ENCODE data around the gene FOXN3. TPM values are rescaled to one million over a fixed set of nuclear protein-coding genes. Genes with fewer than 3 reads are reported as not detected.
A peak's percentile ranks its signal among the peaks of the same experiment; 100 is the strongest.

The FOXN3 gene
- total and polyA plus RNA-seq, 10 of the 15 experiments (the other 5 are each of a cell fraction or from before 2014, with no cell fraction given) = 4.5 to 68.9 (median 29.7) TPM

DNA sequence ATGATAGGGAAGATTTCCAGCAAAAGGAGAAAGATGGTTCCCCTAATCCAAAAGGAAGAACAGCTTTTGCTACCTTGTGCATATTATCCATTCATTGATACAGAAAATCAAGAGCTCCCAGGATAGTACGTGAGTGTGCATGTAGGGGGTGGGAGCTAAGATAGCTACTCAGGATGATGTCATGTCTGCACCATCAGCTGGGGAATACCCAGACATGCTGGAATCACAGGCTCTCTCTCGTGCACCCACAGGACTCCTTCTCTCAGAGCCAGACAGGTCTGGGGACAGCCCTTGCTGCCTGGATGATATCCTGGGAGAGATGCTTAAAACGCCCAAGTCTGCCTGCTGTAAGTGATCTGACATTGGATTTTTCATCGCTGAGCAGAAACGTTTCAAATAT is 38.9 kb downstream of the FOXN3 start (continued):
- TF ChIP-seq, protein P1, sequence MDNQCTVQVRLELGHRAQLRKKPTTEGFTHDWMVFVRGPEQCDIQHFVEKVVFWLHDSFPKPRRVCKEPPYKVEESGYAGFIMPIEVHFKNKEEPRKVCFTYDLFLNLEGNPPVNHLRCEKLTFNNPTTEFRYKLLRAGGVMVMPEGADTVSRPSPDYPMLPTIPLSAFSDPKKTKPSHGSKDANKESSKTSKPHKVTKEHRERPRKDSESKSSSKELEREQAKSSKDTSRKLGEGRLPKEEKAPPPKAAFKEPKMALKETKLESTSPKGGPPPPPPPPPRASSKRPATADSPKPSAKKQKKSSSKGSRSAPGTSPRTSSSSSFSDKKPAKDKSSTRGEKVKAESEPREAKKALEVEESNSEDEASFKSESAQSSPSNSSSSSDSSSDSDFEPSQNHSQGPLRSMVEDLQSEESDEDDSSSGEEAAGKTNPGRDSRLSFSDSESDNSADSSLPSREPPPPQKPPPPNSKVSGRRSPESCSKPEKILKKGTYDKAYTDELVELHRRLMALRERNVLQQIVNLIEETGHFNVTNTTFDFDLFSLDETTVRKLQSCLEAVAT (IDR thresholded peaks at IDR 0.05) = no peak
- TF ChIP-seq TCF7 (IDR thresholded peaks at IDR 0.05; ENCODE audit: borderline replicate concordance) (no peak), KLF5 (IDR thresholded peaks at IDR 0.05; ENCODE audit: partially characterized antibody) (no peak), SPI1 (IDR thresholded peaks at IDR 0.05; ENCODE audit: borderline replicate concordance, insufficient read depth, low read depth, low read length) (no peak), JUNB (IDR thresholded peaks at IDR 0.05) (peak; percentile 38; the same call in 1 of the 2 replicates), FOS (IDR thresholded peaks at IDR 0.05; ENCODE audit: borderline replicate concordance, extremely low read depth, insufficient read length) (no peak), CBX5 (IDR thresholded peaks at IDR 0.05; ENCODE audit: low read depth) (0 out of 2 replicates have a peak, but pooled peaks have one; percentile 13), RELB (IDR thresholded peaks at IDR 0.05; ENCODE audit: low read depth) (no peak), IKZF2 (IDR thresholded peaks at IDR 0.05) (no peak), RUNX3 (IDR thresholded peaks at IDR 0.05; ENCODE audit: low read length) (0 out of 2 replicates have a peak, but pooled peaks have one; percentile 13)
- TF ChIP-seq, protein P2, sequence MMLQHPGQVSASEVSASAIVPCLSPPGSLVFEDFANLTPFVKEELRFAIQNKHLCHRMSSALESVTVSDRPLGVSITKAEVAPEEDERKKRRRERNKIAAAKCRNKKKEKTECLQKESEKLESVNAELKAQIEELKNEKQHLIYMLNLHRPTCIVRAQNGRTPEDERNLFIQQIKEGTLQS (IDR thresholded peaks at IDR 0.05; ENCODE audit: borderline replicate concordance, extremely low read depth, low read depth, low read length) = no peak
